Activated CD4-positive, alpha-beta T cell treated with anti-CD3 and anti-CD28 coated beads for 4 hours (primary cell): ENCODE data around the gene NPAS2.

Experiments used
- DNase-seq, 2 donors: peaks; one replicate each; pipeline ENCODE4 v3.0.0-alpha.2; 2020

The NPAS2 gene

DNA sequence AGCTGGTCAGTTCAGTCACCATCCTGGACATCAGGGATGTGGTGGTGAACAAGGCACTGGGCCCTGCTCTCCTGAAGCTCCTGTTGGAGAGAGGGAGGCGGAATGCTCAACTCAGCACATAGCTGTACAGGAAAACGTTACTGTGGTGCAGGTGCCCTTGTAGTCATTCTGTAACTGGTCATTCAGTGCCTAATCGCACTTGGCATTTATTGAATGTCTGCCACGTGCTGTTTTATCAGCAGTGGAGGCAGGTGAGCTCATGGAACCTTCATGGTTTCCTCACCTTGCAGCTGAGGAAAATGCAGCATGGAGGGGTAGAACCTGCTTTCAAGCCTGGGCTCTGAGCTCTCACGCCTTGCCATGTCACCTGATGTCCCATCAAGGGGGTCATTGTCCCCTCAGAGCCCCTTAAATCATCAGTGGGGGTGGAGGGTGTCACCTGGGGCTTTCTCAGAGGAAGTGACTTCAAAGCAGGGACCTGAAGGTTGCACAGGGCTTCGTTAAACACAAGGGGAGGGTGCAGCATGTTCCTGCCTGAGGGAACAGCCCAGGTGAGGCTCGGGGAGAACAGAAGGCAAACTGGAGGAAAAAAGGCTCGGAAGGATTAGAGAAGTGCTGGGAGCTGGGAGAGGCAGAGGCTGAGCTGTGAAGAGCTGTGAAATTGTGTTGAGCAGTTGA lies 126.1 kb downstream of the NPAS2 start:
- no peak for DNase-seq

GRCh38 chr2:100948942-100949811 lies 129.2 kb downstream of the NPAS2 start:
- no peak for DNase-seq

GRCh38 chr2:100952512-100952911 lies 132.6 kb downstream of the NPAS2 start:
- DNase-seq = no peak

DNA sequence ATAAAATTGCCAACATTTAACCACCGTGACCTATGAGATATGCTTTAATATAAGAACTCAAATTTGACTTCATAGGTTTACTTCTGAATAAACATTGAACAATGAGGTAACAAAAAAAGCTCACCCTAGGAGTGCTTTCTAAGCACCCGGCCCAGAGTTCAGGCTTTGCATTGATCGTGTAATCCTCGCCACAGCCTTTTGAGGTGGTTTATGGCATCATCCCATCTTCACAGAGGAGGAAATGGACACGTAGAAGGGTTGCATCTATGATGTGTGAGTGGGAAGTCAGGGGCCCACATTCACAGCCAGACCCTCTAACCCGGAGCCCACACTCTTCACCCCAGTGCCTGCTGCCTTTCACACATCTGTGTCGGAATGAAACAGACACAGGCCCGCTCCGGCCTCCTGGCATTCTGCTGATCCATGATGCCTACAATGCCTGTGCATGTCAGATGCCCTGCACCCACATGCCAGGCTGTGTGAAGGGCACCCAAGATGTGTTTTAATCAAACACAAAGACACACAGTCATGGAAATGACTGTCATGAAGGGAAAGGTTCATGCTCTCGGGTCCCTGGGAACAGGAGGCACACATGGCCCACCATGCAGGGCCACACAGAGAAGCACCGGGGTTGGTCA lies 133.6 kb downstream of the NPAS2 start:
- DNase-seq = no peak

GRCh38 chr2:100954044-100954420 lies 134.1 kb downstream of the NPAS2 start:
- DNase-seq = no peak

GRCh38 chr2:100955226-100955625 lies 135.3 kb downstream of the NPAS2 start:
- DNase-seq = no peak

- no peak for DNase-seq
Observed at GRCh38 chr2:100956081-100956480, 136.1 kb downstream of the NPAS2 start.

GRCh38 chr2:100957996-100958653 lies 138.2 kb downstream of the NPAS2 start:
- no peak for DNase-seq

GRCh38 chr2:100959225-100959880 lies 139.4 kb downstream of the NPAS2 start:
- no peak for DNase-seq

- DNase-seq = no peak
Observed at GRCh38 chr2:100960688-100961087, 140.7 kb downstream of the NPAS2 start.

DNA sequence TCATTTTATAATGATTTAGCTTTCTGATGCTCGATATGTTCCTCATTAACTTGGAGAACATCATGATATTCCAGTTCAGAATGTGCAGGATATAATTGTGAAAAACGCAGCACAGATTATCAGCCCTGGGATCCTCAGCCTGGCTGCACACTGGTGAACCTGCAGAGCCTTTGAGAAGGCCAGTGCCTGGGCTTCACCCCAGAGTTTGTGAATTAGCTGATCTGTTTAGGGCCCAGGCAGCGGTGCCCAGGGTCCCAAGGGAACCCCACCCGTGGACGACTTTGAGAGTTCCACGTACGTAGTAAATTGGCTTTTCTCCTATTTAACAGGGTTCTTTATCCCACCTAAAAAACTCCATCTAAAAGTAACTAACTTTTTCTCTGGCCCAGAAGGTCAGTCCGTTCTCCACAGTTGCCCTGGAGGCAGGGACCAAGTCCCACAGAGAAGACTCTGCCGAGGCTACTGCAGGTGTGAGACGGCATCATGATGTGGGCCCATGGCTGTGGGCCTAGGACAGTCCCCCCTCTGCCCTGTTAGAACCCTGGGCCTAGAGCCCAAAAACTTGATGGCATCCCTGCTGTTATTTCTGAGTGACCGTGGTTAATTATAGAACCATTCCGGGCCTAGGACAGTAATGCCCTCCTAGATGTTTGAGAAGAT lies 142.6 kb downstream of the NPAS2 start:
- no peak for DNase-seq

DNA sequence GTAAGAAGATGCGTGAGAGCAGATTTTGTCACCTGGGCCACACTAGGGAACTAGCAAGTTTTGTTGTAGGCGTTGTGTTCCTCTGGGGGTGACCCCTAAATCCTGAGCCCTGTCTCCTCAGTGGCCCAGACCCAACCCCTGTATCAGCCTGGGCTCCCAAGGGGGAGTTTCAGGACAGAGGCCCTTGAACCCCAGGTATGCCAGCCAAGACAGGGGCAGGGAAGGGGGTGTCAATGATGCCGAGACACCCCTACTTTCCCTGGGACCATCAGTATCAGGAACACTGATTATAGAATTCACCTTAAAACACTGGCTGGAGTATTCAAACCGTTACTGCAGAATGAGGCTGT lies 143.1 kb downstream of the NPAS2 start:
- no peak for DNase-seq

GRCh38 chr2:100964222-100964621 lies 144.3 kb downstream of the NPAS2 start:
- DNase-seq = no peak

GRCh38 chr2:100964681-100965169 lies 144.8 kb downstream of the NPAS2 start:
- DNase-seq = no peak

GRCh38 chr2:100965596-100965995 lies 145.7 kb downstream of the NPAS2 start:
- no peak for DNase-seq

DNA sequence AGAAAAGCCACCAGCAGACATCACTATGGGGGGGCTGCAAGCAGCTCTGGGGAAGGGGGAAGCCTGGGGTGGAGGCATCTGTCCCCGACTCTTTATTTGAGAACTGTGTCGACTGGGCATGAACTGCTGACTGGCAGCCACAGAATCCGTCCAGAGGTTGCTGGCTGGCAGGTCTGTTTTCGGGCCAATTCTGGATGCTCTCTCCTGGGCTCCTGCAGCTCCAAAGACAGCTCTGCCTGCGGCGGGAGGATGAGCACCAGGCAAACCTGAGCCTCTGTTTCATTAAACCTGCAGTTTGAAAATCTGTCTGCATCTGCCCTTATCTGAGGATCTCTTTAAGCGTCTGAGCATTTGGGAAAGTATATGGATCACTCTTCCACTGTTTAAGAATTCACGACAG lies 147.8 kb downstream of the NPAS2 start:
- DNase-seq = no peak

GRCh38 chr2:100968146-100969145 lies 148.5 kb downstream of the NPAS2 start:
- no peak for DNase-seq

GRCh38 chr2:100969998-100970397 lies 150.1 kb downstream of the NPAS2 start:
- no peak for DNase-seq

DNA sequence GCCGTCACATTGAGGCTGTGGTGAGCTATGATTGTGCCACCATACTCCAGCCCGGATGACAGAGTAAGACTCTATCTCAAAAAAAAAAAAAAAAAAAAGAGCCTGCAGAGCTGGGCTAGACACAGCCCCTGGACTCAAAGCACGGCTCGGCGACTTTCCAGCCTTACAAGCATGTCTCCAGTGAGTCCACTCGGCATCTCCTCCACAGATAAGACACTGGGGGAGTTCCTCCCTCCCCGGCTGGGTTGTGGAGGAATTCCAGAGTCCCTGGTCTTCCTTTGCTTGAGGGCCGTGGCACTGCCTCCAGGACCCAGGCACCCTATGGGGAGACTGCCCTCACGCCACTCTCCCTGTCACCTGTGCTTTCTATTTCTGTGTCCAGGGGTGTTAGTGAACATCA lies 151.3 kb downstream of the NPAS2 start:
- DNase-seq = no peak

- DNase-seq = no peak
Observed at GRCh38 chr2:100972452-100972851, 152.5 kb downstream of the NPAS2 start.
